K562 treated with DMSO at 1 percent for 24 hours (cell line): ENCODE results near the gene FLACC1. TPM values are rescaled to one million over a fixed set of nuclear protein-coding genes. Genes with fewer than 3 reads are reported as not detected.

Experiments
- total RNA-seq: library from RNA; unstranded; fragments of 300-600 nt; gene quantifications from 2 replicates; pipeline ENCODE4 v1.2.3, GENCODE V29; 2022; ENCODE audit warnings: low read depth; ENCODE audit not compliant: insufficient read depth

FLACC1 gene
- total RNA-seq = 0.21 TPM in 1 of 2 replicates, not detected in the other

DNA sequence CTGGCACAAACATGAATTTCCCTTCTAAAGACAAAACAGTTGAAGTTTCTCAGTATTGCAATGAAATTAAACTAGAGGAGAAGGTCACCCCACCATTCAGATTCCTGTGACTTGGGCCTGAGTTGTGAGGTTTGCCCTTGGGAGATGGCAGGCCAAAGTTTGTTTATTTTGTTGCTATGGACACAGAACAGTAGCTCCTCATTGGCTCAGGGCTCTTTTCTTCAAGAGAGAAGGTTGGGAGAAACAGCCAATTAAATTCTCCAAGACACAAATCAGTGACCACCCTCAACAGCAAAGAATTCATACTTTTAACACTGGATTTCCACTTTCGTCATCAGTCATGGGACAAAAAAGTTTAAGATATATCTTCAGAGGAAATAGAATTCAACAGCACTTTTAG lies at the start of gene FLACC1:
Gene FLACC1 (minus strand): TSS at position 125 of the 400 bp plus-strand sequence. CDS start 5,941 bp downstream, outside the sequence.

GRCh38 chr2:201260302-201260800 lies 96.8 kb downstream of the FLACC1 start, which contains the start of gene CASP8:
CASP8 (plus strand) TSS chr2:201260536; CDS start chr2:201266487, 5,951 bp downstream.

Other genes starting within 250 kb of the FLACC1 start
- 22.4 and 25.7 TPM in 2 replicates for gene CFLAR, start 241.2 kb downstream of the FLACC1 start, total RNA-seq
- 8.3 and 8.7 TPM in 2 replicates for gene CASP10, start 174.2 kb downstream of the FLACC1 start, total RNA-seq
- gene CASP8, start 96.8 kb downstream of the FLACC1 start, total RNA-seq = 18.8 and 21.0 TPM in 2 replicates
- gene TRAK2, start 94.1 kb upstream of the FLACC1 start, total RNA-seq = 11.2 and 12.3 TPM in 2 replicates
- 17.0 and 23.0 TPM in 2 replicates for gene STRADB, start 94.4 kb upstream of the FLACC1 start, total RNA-seq